Measurements from ENCODE around the gene CHCHD2. TPM values are rescaled to one million over a fixed set of nuclear protein-coding genes. Genes with fewer than 3 reads are reported as not detected.

Gene CHCHD2
- total and polyA plus RNA-seq, 9 of the 15 experiments (the other 6 are each of a cell fraction or from before 2014, with no cell fraction given): 145 to 1,044 (median 648) TPM

GRCh38 chr7:56086761-56087160 lies 19.5 kb downstream of the CHCHD2 start (continued):
- TF ChIP-seq DEAF1 (CRISPR knock-in tag; IDR thresholded peaks at IDR 0.05) (no peak), ZNF165 (CRISPR knock-in tag; IDR thresholded peaks at IDR 0.05; ENCODE audit: borderline replicate concordance) (no peak), FOXA3 (CRISPR knock-in tag; conservative IDR thresholded peaks at IDR 0.05 in 1 of 2, IDR thresholded peaks at IDR 0.05 in 1 of 2) (no peak), ZNF184 (CRISPR knock-in tag; IDR thresholded peaks at IDR 0.05) (no peak), CXXC5 (CRISPR knock-in tag; IDR thresholded peaks at IDR 0.05) (no peak), SMARCB1 (IDR thresholded peaks at IDR 0.05; ENCODE audit: insufficient read length, low read depth) (no peak), CHD1 (IDR thresholded peaks at IDR 0.05; ENCODE audit: low read length) (no peak)

GRCh38 chr7:56083150-56083785 lies 23.0 kb downstream of the CHCHD2 start:
- Histone ChIP-seq H3K4me3 (no peak overlapping the region), H3K9me3 (replicated peaks; ENCODE audit: control insufficient read depth, insufficient read depth, low read depth, low read length) (no peaks in the 10 kb centered on the region), H3K27ac (ENCODE audit: extremely low read depth, low read depth, low read length) (no peak overlapping the region), H3K27me3 (ENCODE audit: control insufficient read depth in 2 of 2, insufficient read depth in 2 of 2, low read length in 2 of 2) (no peaks in the 10 kb centered on the region), H3K36me3 (ENCODE audit: control insufficient read depth, insufficient read depth, low read length) (peaks cover 20% of the 10 kb centered on the region; the same call in 1 of the 3 replicates), H3K4me1 (replicated peaks in 1 of 2; ENCODE audit: control insufficient read depth in 2 of 2, insufficient read depth in 2 of 2, low read length in 2 of 2) (peaks cover 0 to 10% of the 10 kb centered on the region in 2 experiments; a peak in 2 of 5 replicates), H2AFZ (ENCODE audit: low read depth, low read length) (no peak overlapping the region), H4K20me1 (replicated peaks; ENCODE audit: control insufficient read depth, insufficient read depth, low read length) (no peaks in the 10 kb centered on the region), H3K9ac (ENCODE audit: insufficient read depth in 1 of 2, low read depth in 2 of 2, low read length in 2 of 2) (peak overlapping the region in 1 of 2 experiments; percentile 79; a peak in 2 of 4 replicates), H3K79me2 (ENCODE audit: control insufficient read depth, insufficient read depth, low read length) (no peaks in the 10 kb centered on the region), H3K9me1 (ENCODE audit: control insufficient read depth, insufficient read depth, low read length) (no peaks in the 10 kb centered on the region), H3K4me2 (ENCODE audit: insufficient read depth, low read length) (no peak overlapping the region)
- ATAC-seq (peak; percentile 40), FAIRE-seq (no peak), DNase-seq (ENCODE audit: extremely low read depth in 1 of 4, low spot score in 3 of 4) (no peak)
- TF ChIP-seq POLR2G (IDR thresholded peaks at IDR 0.05; ENCODE audit: low read depth, low read length) (0 out of 2 replicates have a peak, but pooled peaks have one; percentile 29), ASH1L (IDR thresholded peaks at IDR 0.05; ENCODE audit: borderline replicate concordance, low read depth, partially characterized antibody) (no peak)
- CTCF ChIA-PET (ENCODE audit: low intra/inter-chr PET ratio): no interaction called here
- WGBS (ENCODE audit: insufficient coverage, low coverage, missing lambda C conversion rate): 69% methylated on average over 13 of the region's 13 CpGs
- BruUV-seq (replicated peaks): no TSS peak
- intact Hi-C loops (cut with micrococcal nuclease): no loop called here
- POLR2A ChIA-PET: interaction anchor here (0.6 to 2.5 kb wide), 3 partner anchors 9 to 14 kb away, joined by 4 to 16 read pairs (median 4); partner anchors contain the start of gene PHKG1
- in situ Hi-C loops (cut with MboI): no loop called here

All from K562 (cell line).